C4-2B (cell line): ENCODE measurements around the gene NAPB.

Experiments
- CTCF ChIP-seq: fragments of 450-650 bp; conservative IDR thresholded peaks from 2 replicates; pipeline ENCODE4 v1.5.1; 2017; ENCODE audit warnings: mild to moderate bottlenecking
- ZFX ChIP-seq: fragments of 450-650 bp; IDR thresholded peaks from 2 replicates; pipeline ENCODE4 v1.6.1; 2017

DNA sequence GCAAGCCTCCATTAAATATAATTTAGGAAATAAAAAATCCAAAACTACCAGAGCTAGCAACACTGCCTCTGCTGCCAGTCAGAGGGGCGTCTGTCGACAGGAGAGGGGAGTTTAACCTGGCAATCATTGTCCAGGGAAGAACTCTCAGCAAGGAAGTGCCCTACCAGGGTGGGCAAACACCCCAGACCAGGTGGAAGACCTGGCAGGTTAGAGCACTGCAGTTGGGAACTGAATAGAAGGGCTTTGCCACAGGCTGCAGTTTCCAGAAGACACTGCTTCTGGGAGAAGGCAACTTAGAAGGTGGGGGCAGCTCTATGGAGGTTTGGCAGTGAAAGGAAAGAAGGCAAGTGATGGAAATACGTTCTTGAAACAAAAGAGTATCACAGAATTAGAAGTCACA, 11.5 kb downstream of the NAPB start:
- TF ChIP-seq CTCF (no peak), ZFX (no peak)
